HFF-Myc (cell line): ENCODE data around the gene ZNF320.
"Not testable (repeated sequence)": the region's sequence is repeated elsewhere in the genome, so short reads cannot be mapped to it uniquely, and the experiment has no call there.

Source experiments
- DNase-seq: peaks from one replicate; pipeline ENCODE4 v3.0.0-alpha.2; 2011; ENCODE audit warnings: low read depth; ENCODE audit errors: extremely low read depth
- H3K4me3 ChIP-seq: replicated peaks from 2 replicates; pipeline ENCODE4 v1.5.1; 2011; ENCODE audit warnings: low read depth, mild to moderate bottlenecking, control low read depth, low read length
- CTCF ChIP-seq: IDR thresholded peaks from 2 replicates; pipeline ENCODE4 v1.5.1; 2012; ENCODE audit warnings: mild to moderate bottlenecking, low read depth, low read length, control low read depth; ENCODE audit errors: missing control alignments

Gene ZNF320

GRCh38 chr19:52880895-52881389 lies 16.5 kb downstream of the ZNF320 start:
- DNase-seq = no peak
- no peak for TF ChIP-seq CTCF
- H3K4me3 ChIP-seq = no peak overlapping the region

GRCh38 chr19:52872996-52873395 lies 24.4 kb downstream of the ZNF320 start:
- not testable (repeated sequence) for DNase-seq, H3K4me3 ChIP-seq

- no peak for TF ChIP-seq CTCF
- no peak overlapping the region for H3K4me3 ChIP-seq
- DNase-seq = no peak
Measured at GRCh38 chr19:52871466-52871865, 26.0 kb downstream of the ZNF320 start.

GRCh38 chr19:52868031-52868430 lies 29.4 kb downstream of the ZNF320 start:
- H3K4me3 ChIP-seq, DNase-seq: not testable (repeated sequence)

GRCh38 chr19:52857378-52858191 lies 39.9 kb downstream of the ZNF320 start, which contains the start of gene ZNF468:
TSS of gene ZNF468 (minus strand) at chr19:52857619. CDS start at chr19:52854272, 3,347 bp downstream.
- peak within 1 kb of the TSS; percentile 59 for H3K4me3 ChIP-seq
- not testable (repeated sequence) for DNase-seq

GRCh38 chr19:52856540-52857377 lies 40.7 kb downstream of the ZNF320 start:
- H3K4me3 ChIP-seq = peak overlapping the region; percentile 59
- not testable (repeated sequence) for DNase-seq
